ENCODE data around the gene GLRA3. TPM values are rescaled to one million over a fixed set of nuclear protein-coding genes. Genes with fewer than 3 reads are reported as not detected.

GLRA3 gene
- total and polyA plus RNA-seq, 11 donors: 0.02 TPM; not detected in 10

DNA sequence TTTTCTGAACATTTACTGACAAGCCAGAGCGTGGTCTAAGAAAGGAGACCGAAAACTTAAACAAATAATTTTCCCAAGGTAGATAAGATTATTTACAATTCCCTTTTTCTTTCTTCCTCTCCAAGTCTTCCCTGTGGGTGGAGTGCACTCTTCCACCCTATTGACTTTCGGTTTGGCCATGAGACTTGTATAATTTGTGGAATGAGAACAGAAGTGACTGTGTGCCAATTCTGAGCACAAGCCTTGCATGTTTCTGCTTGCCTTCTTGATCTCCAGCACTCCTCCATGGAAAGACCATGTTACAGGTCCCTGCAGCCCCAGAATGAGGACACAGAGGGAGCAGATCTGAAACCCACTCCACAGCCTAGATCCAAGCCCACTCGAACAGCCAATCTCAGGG, 156.8 kb downstream of the GLRA3 start:
- Histone ChIP-seq H3K27ac (no peak overlapping the region), H3K9me3 (no peaks in the 10 kb centered on the region), H3K4me3 (no peak overlapping the region), H3K4me1 (no peaks in the 10 kb centered on the region), H3K36me3 (no peaks in the 10 kb centered on the region), H3K27me3 (no peaks in the 10 kb centered on the region)
- TF ChIP-seq, protein P1, sequence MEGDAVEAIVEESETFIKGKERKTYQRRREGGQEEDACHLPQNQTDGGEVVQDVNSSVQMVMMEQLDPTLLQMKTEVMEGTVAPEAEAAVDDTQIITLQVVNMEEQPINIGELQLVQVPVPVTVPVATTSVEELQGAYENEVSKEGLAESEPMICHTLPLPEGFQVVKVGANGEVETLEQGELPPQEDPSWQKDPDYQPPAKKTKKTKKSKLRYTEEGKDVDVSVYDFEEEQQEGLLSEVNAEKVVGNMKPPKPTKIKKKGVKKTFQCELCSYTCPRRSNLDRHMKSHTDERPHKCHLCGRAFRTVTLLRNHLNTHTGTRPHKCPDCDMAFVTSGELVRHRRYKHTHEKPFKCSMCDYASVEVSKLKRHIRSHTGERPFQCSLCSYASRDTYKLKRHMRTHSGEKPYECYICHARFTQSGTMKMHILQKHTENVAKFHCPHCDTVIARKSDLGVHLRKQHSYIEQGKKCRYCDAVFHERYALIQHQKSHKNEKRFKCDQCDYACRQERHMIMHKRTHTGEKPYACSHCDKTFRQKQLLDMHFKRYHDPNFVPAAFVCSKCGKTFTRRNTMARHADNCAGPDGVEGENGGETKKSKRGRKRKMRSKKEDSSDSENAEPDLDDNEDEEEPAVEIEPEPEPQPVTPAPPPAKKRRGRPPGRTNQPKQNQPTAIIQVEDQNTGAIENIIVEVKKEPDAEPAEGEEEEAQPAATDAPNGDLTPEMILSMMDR (IDR thresholded peaks at IDR 0.05): no peak
- no peak for TF ChIP-seq POLR2A (IDR thresholded peaks at IDR 0.05)
- WGBS, 4 donors: 69 to 74% (median 72%) methylated on average over 4 of the region's 4 CpGs
- no peak for ATAC-seq
- DNase-seq: no peak
- intact Hi-C loops (cut with DNase I): no loop called here

DNA sequence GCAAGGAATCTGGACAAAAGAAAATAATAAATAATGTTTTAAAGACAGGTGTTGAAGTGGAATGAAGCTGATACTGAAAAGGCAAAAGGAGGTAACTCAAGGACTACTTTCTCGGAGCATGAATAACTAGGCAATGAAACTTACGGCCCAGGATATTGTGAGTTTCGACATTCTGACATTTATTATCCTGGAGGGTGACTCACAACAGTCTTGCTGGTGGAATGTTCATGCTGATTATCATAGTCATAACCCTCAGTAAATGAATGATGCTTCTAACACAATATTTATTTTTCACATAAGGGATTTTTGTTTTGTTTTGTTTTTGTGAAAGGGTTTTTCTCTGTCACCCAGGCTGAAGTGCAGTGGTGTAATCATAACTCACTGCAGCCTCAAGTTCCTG, 159.8 kb downstream of the GLRA3 start:
- TF ChIP-seq POLR2A (IDR thresholded peaks at IDR 0.05): no peak
- TF ChIP-seq, protein P1 (IDR thresholded peaks at IDR 0.05): no peak
- no peak overlapping the region for H3K4me3 ChIP-seq
- WGBS, 4 donors: 72 to 88% (median 80%) methylated on average over 3 of the region's 3 CpGs
- intact Hi-C loops (cut with DNase I): no loop called here
- H3K9me3 ChIP-seq: no peaks in the 10 kb centered on the region
- H3K4me1 ChIP-seq: no peaks in the 10 kb centered on the region
- ATAC-seq (no peak), DNase-seq (no peak)
- no peaks in the 10 kb centered on the region for H3K36me3 ChIP-seq
- no peaks in the 10 kb centered on the region for H3K27me3 ChIP-seq
- no peak overlapping the region for H3K27ac ChIP-seq

DNA sequence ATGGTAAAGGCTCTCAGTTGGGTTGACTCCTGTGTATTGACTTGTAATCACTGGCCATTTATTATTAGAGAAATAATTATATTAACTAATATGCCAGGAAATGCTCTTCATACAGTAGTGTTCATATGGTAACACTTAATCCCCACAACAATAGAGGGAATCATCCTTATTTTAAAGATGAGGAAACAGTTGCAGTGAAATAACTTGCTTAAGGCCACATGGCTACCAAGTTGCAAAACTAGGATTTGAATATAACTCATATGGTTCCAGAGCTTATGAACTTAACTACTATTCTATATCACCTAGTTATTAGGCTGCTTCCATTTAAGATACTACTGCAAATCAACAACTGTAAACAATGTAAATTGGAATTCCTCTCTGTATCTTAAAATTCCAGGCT, 163.2 kb downstream of the GLRA3 start:
- Histone ChIP-seq H3K9me3 (peaks cover 0 to 1% (median 0%) of the 10 kb centered on the region in 12 donors), H3K27ac (no peak overlapping the region), H3K4me1 (no peaks in the 10 kb centered on the region), H3K27me3 (no peaks in the 10 kb centered on the region), H3K4me3 (no peak overlapping the region), H3K36me3 (no peaks in the 10 kb centered on the region)
- no peak for ATAC-seq
- no peak for TF ChIP-seq POLR2A (IDR thresholded peaks at IDR 0.05)
- TF ChIP-seq, protein P1 (IDR thresholded peaks at IDR 0.05): no peak
- no peak for DNase-seq
- intact Hi-C loops (cut with DNase I): no loop called here

DNA sequence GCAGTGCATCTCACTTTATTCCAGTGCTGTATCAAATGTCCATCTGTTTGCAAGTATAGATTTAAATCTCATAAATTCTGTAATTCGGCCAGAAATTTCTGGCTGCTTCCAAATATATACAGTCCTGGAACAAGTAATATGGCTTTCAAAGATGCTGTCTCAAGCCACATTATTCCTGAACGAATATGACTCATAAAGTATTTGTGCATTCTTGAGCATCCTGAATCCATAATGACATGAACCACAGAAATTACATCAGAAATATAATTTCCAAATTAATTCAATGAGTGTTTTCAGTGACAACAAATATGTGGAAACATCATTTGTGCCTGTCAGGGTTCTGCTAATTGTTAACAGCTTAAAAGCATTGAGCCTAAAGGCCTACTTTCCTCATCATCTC, 165.8 kb downstream of the GLRA3 start:
- 74 to 80% (median 76%) methylated on average over 2 of the region's 2 CpGs for WGBS, 4 donors
- ATAC-seq: no peak
- H3K4me3 ChIP-seq: no peak overlapping the region
- H3K27ac ChIP-seq: no peak overlapping the region
- H3K4me1 ChIP-seq: no peaks in the 10 kb centered on the region
- no peaks in the 10 kb centered on the region for H3K36me3 ChIP-seq
- H3K27me3 ChIP-seq: no peaks in the 10 kb centered on the region
- peaks cover 0 to 10% (median 0%) of the 10 kb centered on the region in 12 donors for H3K9me3 ChIP-seq
- no peak for DNase-seq
- no peak for TF ChIP-seq POLR2A (IDR thresholded peaks at IDR 0.05)
- TF ChIP-seq, protein P1 (IDR thresholded peaks at IDR 0.05): no peak
- intact Hi-C loops (cut with DNase I): no loop called here
